HepG2 (cell line): ENCODE data around the gene PRDM10. TPM values are rescaled to one million over a fixed set of nuclear protein-coding genes. Genes with fewer than 3 reads are reported as not detected.

Experiments used
- AGO1 ChIP-seq: fragments of 200-400 bp; formaldehyde crosslinking; IDR thresholded peaks from 2 replicates; pipeline ENCODE4 v1.6.1; 2017; ENCODE audit warnings: mild to moderate bottlenecking, low read depth, low read length, moderate library complexity; ENCODE audit not compliant: poor library complexity, severe bottlenecking
- AHR ChIP-seq: IDR thresholded peaks from 2 replicates; pipeline ENCODE4 v1.6.1; 2018; ENCODE audit warnings: missing genetic modification reagents, missing compliant biosample characterization
- CENPX ChIP-seq: sonication (generic); formaldehyde crosslinking; IDR thresholded peaks from 2 replicates; pipeline ENCODE4 v1.9.0; 2021; ENCODE audit warnings: mild to moderate bottlenecking, missing genetic modification reagents, moderate library complexity
- HIC2 ChIP-seq: sonication (generic); formaldehyde crosslinking; IDR thresholded peaks from 2 replicates; pipeline ENCODE4 v1.9.0; 2022; ENCODE audit warnings: low read depth, missing genetic modification reagents
- KLF16 ChIP-seq, 2 experiments: sonication (generic) in 1 of 2; formaldehyde crosslinking in 1 of 2; IDR thresholded peaks; 2 replicates each; pipeline versions ENCODE4 v1.6.1 to v1.8.0; 2016 to 2023; ENCODE audit warnings: missing genetic modification reagents in 2 of 2, missing compliant biosample characterization in 1 of 2
- MAFG ChIP-seq: sonication (generic); formaldehyde crosslinking; IDR thresholded peaks from 2 replicates; pipeline ENCODE4 v1.5.1; 2020; ENCODE audit warnings: mild to moderate bottlenecking, missing genetic modification reagents
- NONO ChIP-seq, 2 experiments: fragments of 450-650 bp in 1 of 2; sonication (generic) in 1 of 2; formaldehyde crosslinking in 1 of 2; IDR thresholded peaks in 1 of 2; conservative IDR thresholded peaks in 1 of 2; 2 replicates each; pipeline versions ENCODE4 v1.6.1 to v1.8.0; 2017 to 2022; ENCODE audit warnings: mild to moderate bottlenecking in 1 of 2, missing genetic modification reagents in 1 of 2, moderate library complexity in 1 of 2
- NR2F2 ChIP-seq: IDR thresholded peaks from 2 replicates; pipeline ENCODE4 v1.6.1; 2012; ENCODE audit warnings: low read depth, inconsistent platforms, borderline replicate concordance
- PBX2 ChIP-seq: IDR thresholded peaks from 2 replicates; pipeline ENCODE4 v1.6.1; 2016; ENCODE audit warnings: control low read depth
- RFX5 ChIP-seq: IDR thresholded peaks from 2 replicates; pipeline ENCODE4 v1.6.1; 2011; ENCODE audit warnings: low read depth, low read length, improper control_type of control experiment
- TMF1 ChIP-seq: sonication (generic); formaldehyde crosslinking; IDR thresholded peaks from 2 replicates; pipeline ENCODE4 v1.8.1; 2022; ENCODE audit warnings: low read depth, missing genetic modification reagents
- ZBTB21 ChIP-seq: sonication (generic); formaldehyde crosslinking; IDR thresholded peaks from 2 replicates; pipeline ENCODE4 v1.4.0; 2020; ENCODE audit warnings: missing genetic modification reagents
- ZNF292 ChIP-seq: sonication (generic); formaldehyde crosslinking; IDR thresholded peaks from 2 replicates; pipeline ENCODE4 v1.8.1; 2022; ENCODE audit warnings: mild to moderate bottlenecking, low read depth, missing genetic modification reagents, borderline replicate concordance
- ZNF776 ChIP-seq: sonication (generic); formaldehyde crosslinking; IDR thresholded peaks from 2 replicates; pipeline ENCODE4 v1.4.0; 2020; ENCODE audit warnings: mild to moderate bottlenecking, missing genetic modification reagents
- polyA plus RNA-seq, 8 experiments: library from polyadenylated mRNA; depleted of rRNA in 3 of 8; stranded (reverse) in 7 of 8; unstranded in 1 of 8; fragments of >200 nt; fragmentation: Illumina TruSeq in 4 of 8; extraction: Trizol in 4 of 8; gene quantifications; 2 replicates each; pipeline versions ENCODE4 v1.2.1 to v1.2.3, GENCODE V29; 2011 to 2016; ENCODE audit warnings: low read depth in 4 of 8, missing spikeins in 1 of 8, mixed read lengths in 1 of 8; ENCODE audit not compliant: insufficient read depth in 1 of 8
- total RNA-seq, 5 experiments: library from RNA; depleted of rRNA; stranded (reverse); fragments of >200 nt; fragmentation: Illumina TruSeq; extraction: Trizol; gene quantifications; 2 replicates each; pipeline ENCODE4 v1.2.3, GENCODE V29; 2016; ENCODE audit warnings: low read depth in 1 of 5
- TF ChIP-seq, protein P1 (sequence below): sonication (generic); formaldehyde crosslinking; IDR thresholded peaks from 2 replicates; pipeline ENCODE4 v1.5.0; 2020; ENCODE audit warnings: mild to moderate bottlenecking, missing genetic modification reagents
- TF ChIP-seq, protein P2 (sequence below): sonication (generic); formaldehyde crosslinking; IDR thresholded peaks from 2 replicates; pipeline ENCODE4 v1.5.1; 2020; ENCODE audit warnings: missing genetic modification reagents, mild to moderate bottlenecking, borderline replicate concordance
- TF ChIP-seq, protein P3 (sequence below): sonication (generic); formaldehyde crosslinking; IDR thresholded peaks from 2 replicates; pipeline ENCODE4 v1.4.0; 2020; ENCODE audit warnings: missing genetic modification reagents

The PRDM10 gene
- total and polyA plus RNA-seq, 2 of the 13 experiments (the other 11 are each of a cell fraction or from before 2014, with no cell fraction given), result 5.7 to 5.8 TPM

DNA sequence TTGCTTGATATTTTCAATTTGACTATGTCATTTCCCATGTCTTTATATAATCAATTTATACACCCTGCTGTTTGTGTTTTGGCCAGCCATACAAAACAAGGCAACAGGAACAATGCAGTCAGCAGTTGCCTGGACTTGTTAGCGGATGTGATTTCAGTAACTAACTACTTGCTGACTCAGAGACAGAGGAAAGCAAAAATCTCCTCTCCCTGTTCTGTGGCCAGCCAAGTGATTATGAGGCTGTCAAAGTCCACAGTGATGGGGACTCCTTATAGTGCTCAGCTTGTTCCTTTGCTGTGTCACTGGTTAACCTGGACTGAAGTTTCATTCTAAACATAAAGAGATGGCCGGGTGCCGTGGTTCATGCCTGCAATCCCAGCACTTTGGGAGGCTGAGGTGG, 34.4 kb upstream of the PRDM10 start (continued):
- TF ChIP-seq TMF1 (CRISPR knock-in tag) (no peak), AHR (no peak), ZNF776 (CRISPR knock-in tag) (no peak), NR2F2 (no peak), AGO1 (no peak), ZNF292 (CRISPR knock-in tag) (no peak), CENPX (CRISPR knock-in tag) (no peak), RFX5 (peak; percentile 85), PBX2 (CRISPR knock-in tag) (no peak), KLF16 (CRISPR knock-in tag; IDR thresholded peaks at IDR 0.05) (no peak), ZBTB21 (0 out of 2 replicates have a peak, but pooled peaks have one; percentile 29), MAFG (CRISPR knock-in tag) (no peak), NONO (IDR thresholded peaks at IDR 0.05) (no peak), NONO (CRISPR knock-in tag; conservative IDR thresholded peaks at IDR 0.05) (no peak), HIC2 (no peak)
- TF ChIP-seq, protein P1, sequence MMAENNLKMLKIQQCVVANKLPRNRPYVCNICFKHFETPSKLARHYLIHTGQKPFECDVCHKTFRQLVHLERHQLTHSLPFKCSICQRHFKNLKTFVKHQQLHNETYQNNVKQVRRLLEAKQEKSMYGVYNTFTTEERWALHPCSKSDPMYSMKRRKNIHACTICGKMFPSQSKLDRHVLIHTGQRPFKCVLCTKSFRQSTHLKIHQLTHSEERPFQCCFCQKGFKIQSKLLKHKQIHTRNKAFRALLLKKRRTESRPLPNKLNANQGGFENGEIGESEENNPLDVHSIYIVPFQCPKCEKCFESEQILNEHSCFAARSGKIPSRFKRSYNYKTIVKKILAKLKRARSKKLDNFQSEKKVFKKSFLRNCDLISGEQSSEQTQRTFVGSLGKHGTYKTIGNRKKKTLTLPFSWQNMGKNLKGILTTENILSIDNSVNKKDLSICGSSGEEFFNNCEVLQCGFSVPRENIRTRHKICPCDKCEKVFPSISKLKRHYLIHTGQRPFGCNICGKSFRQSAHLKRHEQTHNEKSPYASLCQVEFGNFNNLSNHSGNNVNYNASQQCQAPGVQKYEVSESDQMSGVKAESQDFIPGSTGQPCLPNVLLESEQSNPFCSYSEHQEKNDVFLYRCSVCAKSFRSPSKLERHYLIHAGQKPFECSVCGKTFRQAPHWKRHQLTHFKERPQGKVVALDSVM (CRISPR knock-in tag), result no peak
- TF ChIP-seq, protein P2, sequence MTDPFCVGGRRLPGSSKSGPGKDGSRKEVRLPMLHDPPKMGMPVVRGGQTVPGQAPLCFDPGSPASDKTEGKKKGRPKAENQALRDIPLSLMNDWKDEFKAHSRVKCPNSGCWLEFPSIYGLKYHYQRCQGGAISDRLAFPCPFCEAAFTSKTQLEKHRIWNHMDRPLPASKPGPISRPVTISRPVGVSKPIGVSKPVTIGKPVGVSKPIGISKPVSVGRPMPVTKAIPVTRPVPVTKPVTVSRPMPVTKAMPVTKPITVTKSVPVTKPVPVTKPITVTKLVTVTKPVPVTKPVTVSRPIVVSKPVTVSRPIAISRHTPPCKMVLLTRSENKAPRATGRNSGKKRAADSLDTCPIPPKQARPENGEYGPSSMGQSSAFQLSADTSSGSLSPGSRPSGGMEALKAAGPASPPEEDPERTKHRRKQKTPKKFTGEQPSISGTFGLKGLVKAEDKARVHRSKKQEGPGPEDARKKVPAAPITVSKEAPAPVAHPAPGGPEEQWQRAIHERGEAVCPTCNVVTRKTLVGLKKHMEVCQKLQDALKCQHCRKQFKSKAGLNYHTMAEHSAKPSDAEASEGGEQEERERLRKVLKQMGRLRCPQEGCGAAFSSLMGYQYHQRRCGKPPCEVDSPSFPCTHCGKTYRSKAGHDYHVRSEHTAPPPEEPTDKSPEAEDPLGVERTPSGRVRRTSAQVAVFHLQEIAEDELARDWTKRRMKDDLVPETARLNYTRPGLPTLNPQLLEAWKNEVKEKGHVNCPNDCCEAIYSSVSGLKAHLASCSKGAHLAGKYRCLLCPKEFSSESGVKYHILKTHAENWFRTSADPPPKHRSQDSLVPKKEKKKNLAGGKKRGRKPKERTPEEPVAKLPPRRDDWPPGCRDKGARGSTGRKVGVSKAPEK (CRISPR knock-in tag), result no peak
- TF ChIP-seq, protein P3, sequence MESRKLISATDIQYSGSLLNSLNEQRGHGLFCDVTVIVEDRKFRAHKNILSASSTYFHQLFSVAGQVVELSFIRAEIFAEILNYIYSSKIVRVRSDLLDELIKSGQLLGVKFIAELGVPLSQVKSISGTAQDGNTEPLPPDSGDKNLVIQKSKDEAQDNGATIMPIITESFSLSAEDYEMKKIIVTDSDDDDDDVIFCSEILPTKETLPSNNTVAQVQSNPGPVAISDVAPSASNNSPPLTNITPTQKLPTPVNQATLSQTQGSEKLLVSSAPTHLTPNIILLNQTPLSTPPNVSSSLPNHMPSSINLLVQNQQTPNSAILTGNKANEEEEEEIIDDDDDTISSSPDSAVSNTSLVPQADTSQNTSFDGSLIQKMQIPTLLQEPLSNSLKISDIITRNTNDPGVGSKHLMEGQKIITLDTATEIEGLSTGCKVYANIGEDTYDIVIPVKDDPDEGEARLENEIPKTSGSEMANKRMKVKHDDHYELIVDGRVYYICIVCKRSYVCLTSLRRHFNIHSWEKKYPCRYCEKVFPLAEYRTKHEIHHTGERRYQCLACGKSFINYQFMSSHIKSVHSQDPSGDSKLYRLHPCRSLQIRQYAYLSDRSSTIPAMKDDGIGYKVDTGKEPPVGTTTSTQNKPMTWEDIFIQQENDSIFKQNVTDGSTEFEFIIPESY (CRISPR knock-in tag), result peak; percentile 72; the same call in 1 of the 2 replicates
